CD4-positive, alpha-beta T cell treated with Interleukin-2 at 100 ng/mL for 4 hours (primary cell): Measurements from ENCODE around the gene NRG3.
"Not testable (repeated sequence)": the region's sequence is repeated elsewhere in the genome, so short reads cannot be mapped to it uniquely, and the experiment has no call there.

Experiments
- DNase-seq: peaks from one replicate; pipeline ENCODE4 v3.0.0-alpha.2; 2020; ENCODE audit warnings: low spot score

The NRG3 gene

GRCh38 chr10:82591421-82591820 lies 716.4 kb downstream of the NRG3 start:
- no peak for DNase-seq

GRCh38 chr10:82597840-82598239 lies 722.8 kb downstream of the NRG3 start:
- no peak for DNase-seq

GRCh38 chr10:82609845-82610244 lies 734.9 kb downstream of the NRG3 start:
- no peak for DNase-seq

- DNase-seq: no peak
Measured at GRCh38 chr10:82618007-82618406, 743.0 kb downstream of the NRG3 start.

GRCh38 chr10:82621680-82622079 lies 746.7 kb downstream of the NRG3 start:
- DNase-seq: no peak

GRCh38 chr10:82622479-82622878 lies 747.5 kb downstream of the NRG3 start:
- DNase-seq: no peak

- DNase-seq: no peak
Measured at GRCh38 chr10:82625512-82626189, 750.7 kb downstream of the NRG3 start.

GRCh38 chr10:82628373-82628772 lies 753.4 kb downstream of the NRG3 start:
- no peak for DNase-seq

GRCh38 chr10:82643076-82643475 lies 768.1 kb downstream of the NRG3 start:
- DNase-seq: no peak

- DNase-seq: no peak
Measured at GRCh38 chr10:82643601-82644000, 768.6 kb downstream of the NRG3 start.

GRCh38 chr10:82645221-82645620 lies 770.2 kb downstream of the NRG3 start:
- no peak for DNase-seq

GRCh38 chr10:82653244-82654155 lies 778.5 kb downstream of the NRG3 start:
- no peak for DNase-seq

GRCh38 chr10:82660205-82660604 lies 785.2 kb downstream of the NRG3 start:
- no peak for DNase-seq

GRCh38 chr10:82660986-82661385 lies 786.0 kb downstream of the NRG3 start:
- no peak for DNase-seq

GRCh38 chr10:82661701-82662100 lies 786.7 kb downstream of the NRG3 start:
- no peak for DNase-seq

GRCh38 chr10:82668221-82668895 lies 793.4 kb downstream of the NRG3 start:
- no peak for DNase-seq

GRCh38 chr10:82674036-82674435 lies 799.0 kb downstream of the NRG3 start:
- no peak for DNase-seq

- DNase-seq: not testable (repeated sequence)
Measured at GRCh38 chr10:82677932-82678331, 802.9 kb downstream of the NRG3 start.

GRCh38 chr10:82678451-82678850 lies 803.5 kb downstream of the NRG3 start:
- not testable (repeated sequence) for DNase-seq

- DNase-seq: no peak
Measured at GRCh38 chr10:82680608-82681007, 805.6 kb downstream of the NRG3 start.

GRCh38 chr10:82683945-82684344 lies 809.0 kb downstream of the NRG3 start:
- DNase-seq: no peak

- no peak for DNase-seq
Measured at GRCh38 chr10:82685087-82685486, 810.1 kb downstream of the NRG3 start.

- no peak for DNase-seq
Measured at GRCh38 chr10:82691211-82691610, 816.2 kb downstream of the NRG3 start.
